GM10248 (cell line): ENCODE measurements around the gene ZNF417.
"Not testable (repeated sequence)": the region's sequence is repeated elsewhere in the genome, so short reads cannot be mapped to it uniquely, and the experiment has no call there.

ENCODE experiments used
- CTCF ChIA-PET: fragments of 300-600 bp; sonication (Branson Sonifier 250); formaldehyde crosslinking; extraction: SDS; loops from one replicate; lab custom pipeline; 2021; ENCODE audit warnings: antibody characterized with exemption; lab: Yijun Ruan, JAX
- POLR2A ChIA-PET: fragments of 350-650 bp; sonication (Branson Sonifier 250); formaldehyde crosslinking; extraction: SDS; loops from one replicate; lab custom pipeline; 2020; ENCODE audit warnings: antibody characterized with exemption; lab: Yijun Ruan, JAX
- DNase-seq: peaks from one replicate; pipeline ENCODE4 v3.0.0; 2012; ENCODE audit errors: extremely low spot score
- TF ChIP-seq, protein P1 (sequence below): IDR thresholded peaks from 2 replicates; pipeline ENCODE4 v1.5.1; 2012; ENCODE audit warnings: mild to moderate bottlenecking, low read depth; ENCODE audit errors: extremely low read depth, missing control alignments, control extremely low read depth

Gene ZNF417

DNA sequence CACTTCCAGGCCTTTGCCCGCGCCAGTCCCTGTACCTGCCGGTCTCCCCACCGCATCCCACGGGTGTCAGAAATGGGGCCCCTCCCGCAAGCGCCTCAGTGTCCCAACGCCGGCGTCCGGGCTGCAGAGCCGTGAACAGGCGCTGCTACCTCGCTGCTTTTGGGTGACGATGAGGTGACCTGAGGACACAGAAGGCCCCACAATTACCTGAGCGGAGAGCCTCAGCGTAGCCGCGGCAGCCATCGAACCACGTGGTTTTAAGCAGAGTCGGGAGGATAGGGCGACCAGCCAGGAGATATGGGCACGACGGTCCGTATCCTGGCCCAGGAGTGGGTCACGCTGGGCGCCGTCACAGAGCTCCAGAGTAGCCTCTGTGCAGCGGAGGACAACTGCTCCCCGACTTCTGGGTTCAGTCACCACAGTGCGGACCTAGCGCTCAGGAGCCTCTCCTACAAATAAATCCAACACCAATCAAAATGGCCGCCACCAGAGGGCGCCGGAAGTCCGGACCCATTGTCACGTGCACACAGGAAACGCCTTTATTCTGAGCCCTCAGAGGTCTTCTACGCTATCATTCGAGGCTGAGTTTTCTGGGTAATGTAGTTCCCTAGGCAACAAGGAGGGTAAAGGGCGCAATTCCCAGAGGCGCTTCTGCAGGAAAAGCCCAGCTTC lies 27.7 kb downstream of the ZNF417 start, which contains the start of gene ZNF814:
Gene ZNF814 (minus strand): TSS at position 478 of the 672 bp plus-strand sequence. CDS start 235 bp downstream, at position 243.
- ChIA-PET CTCF (interaction anchor here (0.8 to 2.2 kb wide), 5 partner anchors 15 to 28 kb away, joined by 3 to 8 read pairs (median 3); partner anchors contain the start of gene ZNF417), POLR2A (no interaction called here)
- peak; percentile 74 for DNase-seq
- TF ChIP-seq, protein P1, sequence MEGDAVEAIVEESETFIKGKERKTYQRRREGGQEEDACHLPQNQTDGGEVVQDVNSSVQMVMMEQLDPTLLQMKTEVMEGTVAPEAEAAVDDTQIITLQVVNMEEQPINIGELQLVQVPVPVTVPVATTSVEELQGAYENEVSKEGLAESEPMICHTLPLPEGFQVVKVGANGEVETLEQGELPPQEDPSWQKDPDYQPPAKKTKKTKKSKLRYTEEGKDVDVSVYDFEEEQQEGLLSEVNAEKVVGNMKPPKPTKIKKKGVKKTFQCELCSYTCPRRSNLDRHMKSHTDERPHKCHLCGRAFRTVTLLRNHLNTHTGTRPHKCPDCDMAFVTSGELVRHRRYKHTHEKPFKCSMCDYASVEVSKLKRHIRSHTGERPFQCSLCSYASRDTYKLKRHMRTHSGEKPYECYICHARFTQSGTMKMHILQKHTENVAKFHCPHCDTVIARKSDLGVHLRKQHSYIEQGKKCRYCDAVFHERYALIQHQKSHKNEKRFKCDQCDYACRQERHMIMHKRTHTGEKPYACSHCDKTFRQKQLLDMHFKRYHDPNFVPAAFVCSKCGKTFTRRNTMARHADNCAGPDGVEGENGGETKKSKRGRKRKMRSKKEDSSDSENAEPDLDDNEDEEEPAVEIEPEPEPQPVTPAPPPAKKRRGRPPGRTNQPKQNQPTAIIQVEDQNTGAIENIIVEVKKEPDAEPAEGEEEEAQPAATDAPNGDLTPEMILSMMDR: peak; percentile 9

DNA sequence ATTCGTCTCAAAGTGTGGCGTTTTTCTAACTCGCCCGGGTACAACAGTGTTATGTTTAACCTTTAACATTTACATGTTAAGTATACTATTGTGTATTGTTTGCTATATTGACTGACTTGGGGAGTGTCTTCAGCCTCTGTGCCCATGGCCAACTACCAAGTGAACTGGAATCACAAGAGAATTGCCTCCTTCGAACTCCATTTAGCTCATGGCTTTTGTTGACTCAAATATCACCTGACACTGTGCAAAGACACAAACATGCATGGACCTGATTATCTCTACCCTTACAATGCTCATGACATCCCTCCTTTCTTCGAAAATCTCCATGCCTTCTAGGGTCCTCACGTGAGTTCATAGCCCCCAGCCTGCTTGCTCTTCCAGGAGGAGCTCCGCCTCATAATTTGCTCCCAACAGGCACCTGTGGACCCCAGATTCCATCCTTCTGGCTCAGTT lies 28.3 kb downstream of the ZNF417 start:
- peak; percentile 22 for DNase-seq
- TF ChIP-seq, protein P1: no peak
- ChIA-PET POLR2A (no interaction called here), CTCF (interaction anchor here (0.8 to 2.2 kb wide), 7 partner anchors 11 to 41 kb away, joined by 3 to 8 read pairs (median 3); partner anchors contain the start of gene ZNF417)

DNA sequence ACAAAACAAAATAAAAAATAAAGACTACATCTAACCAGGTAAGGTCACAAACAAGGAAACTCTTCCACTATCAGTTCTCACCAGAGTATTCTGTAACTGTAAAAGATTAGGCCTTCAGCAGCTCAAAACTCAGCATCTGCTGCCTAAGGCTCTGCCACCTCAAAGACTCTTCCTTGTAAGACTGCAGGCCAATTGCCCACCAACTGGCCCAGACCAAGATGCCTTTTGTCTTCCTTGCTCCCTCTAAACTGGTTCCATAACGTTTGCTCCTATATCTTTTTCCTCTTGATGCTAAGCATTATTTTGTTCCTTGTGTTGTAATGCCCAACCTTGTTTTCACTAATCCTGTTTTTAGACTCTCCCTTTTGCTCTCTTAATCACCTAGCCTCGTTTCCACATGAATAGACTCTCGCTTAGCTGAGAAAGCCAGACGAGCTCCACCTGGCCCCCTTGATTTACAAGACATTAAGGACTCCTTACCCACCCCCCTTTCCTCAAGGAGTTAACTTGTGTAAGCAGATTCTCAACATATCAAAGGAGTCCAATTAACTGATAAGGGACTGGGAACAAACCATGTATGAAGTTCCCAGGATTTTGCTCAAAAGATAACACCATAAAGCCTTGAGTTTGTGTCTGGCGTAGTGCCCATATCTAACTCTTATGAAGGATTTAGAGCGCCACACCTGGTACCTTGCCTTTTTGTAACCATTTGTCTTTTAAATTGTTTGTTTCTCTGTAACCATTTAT lies 29.0 kb downstream of the ZNF417 start:
- no peak for DNase-seq
- ChIA-PET POLR2A (no interaction called here), CTCF (interaction anchor here (0.8 to 2.2 kb wide), 5 partner anchors 12 to 40 kb away, joined by 3 to 8 read pairs (median 3); no protein-coding TSS in a partner anchor)
- TF ChIP-seq, protein P1: no peak

DNA sequence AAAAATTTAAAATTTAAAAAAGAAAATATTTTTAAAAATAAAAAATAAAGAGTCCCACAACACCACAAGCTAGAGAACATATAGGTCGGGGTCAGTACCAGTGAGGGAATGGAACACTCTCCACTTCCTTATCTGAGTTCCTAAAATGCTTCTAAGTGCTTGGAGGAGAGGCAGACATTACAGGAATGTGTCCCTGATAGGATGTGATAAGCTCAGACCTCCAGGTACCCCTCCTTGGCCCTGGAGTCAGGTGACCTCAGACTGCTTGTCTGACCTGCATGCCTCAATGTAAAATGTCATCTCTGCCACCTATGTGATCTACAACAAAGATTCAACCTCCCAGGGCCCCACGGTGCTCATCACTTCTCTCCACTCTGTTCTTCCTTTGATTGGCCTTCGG lies 30.3 kb downstream of the ZNF417 start:
- ChIA-PET POLR2A (no interaction called here), CTCF (no interaction called here)
- TF ChIP-seq, protein P1: no peak
- DNase-seq: no peak

DNA sequence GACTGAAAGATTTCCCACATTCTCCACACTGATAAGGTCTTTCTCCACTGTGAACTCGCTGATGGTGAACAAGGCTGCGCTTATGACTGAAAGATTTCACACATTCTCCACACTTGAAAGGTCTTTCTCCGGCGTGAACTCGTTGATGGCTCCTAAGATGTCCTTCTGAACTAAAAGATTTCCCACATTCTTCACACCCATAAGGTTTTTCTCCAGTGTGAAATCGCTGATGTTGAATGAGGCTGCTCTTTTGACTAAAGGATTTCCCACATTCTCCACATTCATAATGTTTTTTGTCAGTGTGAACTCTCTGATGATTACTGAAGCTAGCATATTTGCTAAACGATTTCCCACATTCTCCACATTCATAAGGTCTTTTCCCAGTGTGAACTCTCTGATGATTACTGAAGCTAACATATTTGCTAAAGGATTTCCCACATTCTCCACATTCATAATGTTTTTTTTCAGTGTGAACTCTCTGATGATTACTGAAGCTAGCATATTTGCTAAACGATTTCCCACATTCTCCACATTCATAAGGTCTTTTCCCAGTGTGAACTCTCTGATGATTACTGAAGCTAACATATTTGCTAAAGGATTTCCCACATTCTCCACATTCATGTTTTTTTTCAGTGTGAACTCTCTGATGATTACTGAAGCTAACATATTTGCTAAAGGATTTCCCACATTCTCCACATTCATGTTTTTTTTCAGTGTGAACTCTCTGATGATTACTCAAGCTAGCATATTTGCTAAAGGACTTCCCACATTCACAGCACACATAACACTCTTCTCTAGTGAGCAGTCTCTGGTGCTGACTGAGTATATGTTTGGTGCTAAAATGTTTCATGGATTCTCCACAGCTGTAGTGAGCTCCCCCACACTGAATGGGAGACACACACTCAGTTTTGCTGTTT lies 42.3 kb downstream of the ZNF417 start:
- CTCF ChIA-PET, POLR2A ChIA-PET, DNase-seq: not testable (repeated sequence)

DNA sequence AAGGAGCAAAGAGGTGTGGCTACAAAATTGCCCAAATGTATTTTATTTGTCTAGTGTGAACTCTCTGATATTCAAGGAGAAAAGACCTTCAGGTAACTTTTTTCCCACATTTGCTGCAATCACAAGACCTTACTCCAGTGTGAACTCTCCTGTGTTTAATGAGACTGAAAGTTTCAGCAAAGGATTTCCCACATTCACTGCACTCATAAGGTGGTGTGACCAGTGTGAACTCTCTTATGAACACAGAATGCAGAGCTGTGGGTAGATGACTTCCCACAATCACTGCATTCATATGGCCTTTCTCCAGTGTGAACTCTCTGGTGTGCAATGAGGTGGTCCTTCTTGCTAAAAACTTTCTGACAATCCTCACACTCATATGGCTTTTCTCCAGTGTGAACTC lies 43.9 kb downstream of the ZNF417 start:
- CTCF ChIA-PET: interaction anchor here (0.8 to 1.1 kb wide), 2 partner anchors 16 kb away, joined by 3 to 4 read pairs; no protein-coding TSS in a partner anchor
- POLR2A ChIA-PET: no interaction called here
- no peak for DNase-seq
- TF ChIP-seq, protein P1: no peak
